ENCODE results near the gene CACNB2. TPM values are rescaled to one million over a fixed set of nuclear protein-coding genes. Genes with fewer than 3 reads are reported as not detected.

The CACNB2 gene
- total and polyA plus RNA-seq, 10 of the 15 experiments (the other 5 are each of a cell fraction or from before 2014, with no cell fraction given) = 0.62 to 8.1 (median 1.2) TPM

DNA sequence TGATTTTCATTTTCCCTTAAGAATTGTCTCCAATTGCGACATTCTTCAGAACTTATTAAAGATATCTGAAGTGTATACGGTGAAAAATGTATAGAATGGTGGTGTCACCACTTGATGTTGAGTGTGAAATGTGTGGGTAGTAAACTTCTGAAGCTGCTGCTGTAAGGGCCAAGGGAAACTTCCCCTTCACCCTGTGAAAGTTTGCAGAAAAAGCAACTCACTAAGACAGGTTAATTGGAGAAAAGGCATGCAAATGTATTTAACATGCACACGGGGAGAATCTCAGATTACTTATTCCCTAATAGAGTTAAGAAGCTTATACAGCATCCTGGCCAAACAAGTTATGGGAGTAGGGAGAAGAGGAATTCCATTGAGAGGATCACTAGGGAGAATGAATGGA is 338.1 kb downstream of the CACNB2 start:
- in situ Hi-C loops (cut with MboI) = no loop called here
- Histone ChIP-seq H3K27me3 (replicated peaks in 1 of 2; ENCODE audit: control insufficient read depth in 2 of 2, insufficient read depth in 2 of 2, low read length in 1 of 2) (no peaks in the 10 kb centered on the region), H3K4me1 (ENCODE audit: control insufficient read depth, insufficient read depth, low read length) (no peaks in the 10 kb centered on the region), H3K79me2 (ENCODE audit: control insufficient read depth, insufficient read depth, low read length) (no peaks in the 10 kb centered on the region), H3K27ac (ENCODE audit: control insufficient read depth, insufficient read depth) (no peak overlapping the region), H2AFZ (ENCODE audit: control insufficient read depth, low read depth, low read length) (no peak overlapping the region), H3K4me2 (ENCODE audit: control insufficient read depth, insufficient read depth) (no peak overlapping the region), H3K9ac (ENCODE audit: control insufficient read depth, insufficient read depth, low read length) (no peak overlapping the region), H4K20me1 (ENCODE audit: control insufficient read depth, insufficient read depth) (no peaks in the 10 kb centered on the region), H3K9me3 (replicated peaks; ENCODE audit: control insufficient read depth, insufficient read depth, low read length) (no peaks in the 10 kb centered on the region), H3K36me3 (ENCODE audit: control insufficient read depth in 2 of 2, insufficient read depth in 2 of 2, low read length in 1 of 2) (no peaks in the 10 kb centered on the region), H3K4me3 (no peak overlapping the region)
- ATAC-seq = peak; percentile 38
- intact Hi-C loops (cut with micrococcal nuclease; ENCODE audit: unreplicated experiment) = loop anchor here (10.0 kb wide), 1 partner anchor 234 kb away; no protein-coding TSS in a partner anchor
- TF ChIP-seq MTA2 (IDR thresholded peaks at IDR 0.05; ENCODE audit: low read depth) = peak; percentile 55; the same call in 1 of the 2 replicates
- no peak for TF ChIP-seq JUNB (IDR thresholded peaks at IDR 0.05)
- TF ChIP-seq, protein P1, sequence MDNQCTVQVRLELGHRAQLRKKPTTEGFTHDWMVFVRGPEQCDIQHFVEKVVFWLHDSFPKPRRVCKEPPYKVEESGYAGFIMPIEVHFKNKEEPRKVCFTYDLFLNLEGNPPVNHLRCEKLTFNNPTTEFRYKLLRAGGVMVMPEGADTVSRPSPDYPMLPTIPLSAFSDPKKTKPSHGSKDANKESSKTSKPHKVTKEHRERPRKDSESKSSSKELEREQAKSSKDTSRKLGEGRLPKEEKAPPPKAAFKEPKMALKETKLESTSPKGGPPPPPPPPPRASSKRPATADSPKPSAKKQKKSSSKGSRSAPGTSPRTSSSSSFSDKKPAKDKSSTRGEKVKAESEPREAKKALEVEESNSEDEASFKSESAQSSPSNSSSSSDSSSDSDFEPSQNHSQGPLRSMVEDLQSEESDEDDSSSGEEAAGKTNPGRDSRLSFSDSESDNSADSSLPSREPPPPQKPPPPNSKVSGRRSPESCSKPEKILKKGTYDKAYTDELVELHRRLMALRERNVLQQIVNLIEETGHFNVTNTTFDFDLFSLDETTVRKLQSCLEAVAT (IDR thresholded peaks at IDR 0.05) = peak; percentile 8; the same call in 1 of the 2 replicates
- TF ChIP-seq, protein P2, sequence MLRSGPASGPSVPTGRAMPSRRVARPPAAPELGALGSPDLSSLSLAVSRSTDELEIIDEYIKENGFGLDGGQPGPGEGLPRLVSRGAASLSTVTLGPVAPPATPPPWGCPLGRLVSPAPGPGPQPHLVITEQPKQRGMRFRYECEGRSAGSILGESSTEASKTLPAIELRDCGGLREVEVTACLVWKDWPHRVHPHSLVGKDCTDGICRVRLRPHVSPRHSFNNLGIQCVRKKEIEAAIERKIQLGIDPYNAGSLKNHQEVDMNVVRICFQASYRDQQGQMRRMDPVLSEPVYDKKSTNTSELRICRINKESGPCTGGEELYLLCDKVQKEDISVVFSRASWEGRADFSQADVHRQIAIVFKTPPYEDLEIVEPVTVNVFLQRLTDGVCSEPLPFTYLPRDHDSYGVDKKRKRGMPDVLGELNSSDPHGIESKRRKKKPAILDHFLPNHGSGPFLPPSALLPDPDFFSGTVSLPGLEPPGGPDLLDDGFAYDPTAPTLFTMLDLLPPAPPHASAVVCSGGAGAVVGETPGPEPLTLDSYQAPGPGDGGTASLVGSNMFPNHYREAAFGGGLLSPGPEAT (IDR thresholded peaks at IDR 0.05; ENCODE audit: low read depth) = peak; percentile 64; the same call in 1 of the 2 replicates
- TF ChIP-seq MYC (IDR thresholded peaks at IDR 0.05; ENCODE audit: insufficient read depth, insufficient read length, insufficient replicate concordance, low read length, severe bottlenecking) = no peak
- TF ChIP-seq IKZF1 (conservative IDR thresholded peaks at IDR 0.05) = 0 out of 2 replicates have a peak, but pooled peaks have one; percentile 24
- DNase-seq (ENCODE audit: low read depth, low spot score) = no peak
- RAD21 ChIA-PET (ENCODE audit: unreplicated experiment) = interaction anchor here (1.0 to 1.3 kb wide), 4 partner anchors 24 to 166 kb away, joined by 4 read pairs; no protein-coding TSS in a partner anchor
- CTCF ChIA-PET = interaction anchor here (0.6 to 1.7 kb wide), 5 partner anchors 11 to 234 kb away, joined by 3 read pairs; no protein-coding TSS in a partner anchor
- FAIRE-seq = no peak
- no TSS peak for BruUV-seq (replicated peaks)
- SMC1A ChIA-PET (ENCODE audit: uncharacterized antibody, unreplicated experiment) = interaction anchor here (1.2 to 2.1 kb wide), 8 partner anchors 8 to 83 kb away, joined by 3 to 6 read pairs (median 5); no protein-coding TSS in a partner anchor
- POLR2A ChIA-PET = interaction anchor here (0.6 to 1.8 kb wide), 2 partner anchors 55 to 114 kb away, joined by 3 to 5 read pairs; no protein-coding TSS in a partner anchor
- 60% methylated on average over 3 of the region's 3 CpGs for WGBS (ENCODE audit: insufficient coverage, insufficient replicate concordance, low lambda C conversion rate, missing lambda C conversion rate)

Measured in GM12878 (cell line).